Activated T-cell treated with anti-CD3 and anti-CD28 coated beads, Interleukin-2, amount 50 U/mL, for 4 hours (primary cell): ENCODE data around the gene MBD3L1. TPM values are rescaled to one million over a fixed set of nuclear protein-coding genes. Genes with fewer than 3 reads are reported as not detected.

Experiments
- total RNA-seq, 3 donors: library from RNA; stranded (reverse); gene quantifications; one replicate each; pipeline ENCODE4 v1.2.1, GENCODE V29; 2021

The MBD3L1 gene
- total RNA-seq, 3 donors from 2014 or later, result not detected

Other genes starting within 250 kb of the MBD3L1 start
- gene ADAMTS10, start 221.7 kb upstream of the MBD3L1 start, total RNA-seq, result 1 to 10 TPM; 1.1 to 3.1 (median 1.5) TPM
- not detected for gene NFILZ, start 201.7 kb upstream of the MBD3L1 start, total RNA-seq
- not detected for gene ACTL9, start 133.6 kb upstream of the MBD3L1 start, total RNA-seq
- not detected for gene OR2Z1, start 110.7 kb upstream of the MBD3L1 start, total RNA-seq
- gene ZNF558, start 73 bp upstream of the MBD3L1 start, total RNA-seq, result 10 to 100 TPM; 28.7 to 30.7 (median 29.0) TPM
- under 1 TPM in 1 of 3 donors, not detected in 2; 0.03 TPM for gene MUC16, start 178.0 kb downstream of the MBD3L1 start, total RNA-seq